HEK293 (cell line): ENCODE data around the gene PRDM15.

Experiments used
- CTCF ChIA-PET: fragments of 350-600 bp; formaldehyde crosslinking; extraction: SDS; loops from one replicate; lab custom pipeline; 2021; ENCODE audit warnings: antibody characterized with exemption; lab: Yijun Ruan, JAX
- POLR2A ChIA-PET: fragments of 300-600 bp; formaldehyde crosslinking; extraction: SDS; loops from one replicate; lab custom pipeline; 2020; ENCODE audit warnings: antibody characterized with exemption, inconsistent platforms; lab: Yijun Ruan, JAX
- H3K27ac ChIP-seq: fragments of 200-500 bp; sonication (Bioruptor generic); 2 replicates; pipeline ENCODE4 v1.5.1; 2014; ENCODE audit warnings: low read depth, low read length, control low read depth, inconsistent platforms; ENCODE audit errors: extremely low read depth
- H3K36me3 ChIP-seq, 2 experiments: fragments of 200-500 bp in 1 of 2; sonication (Bioruptor generic) in 1 of 2; 1 replicate in 1 of 2; 2 replicates in 1 of 2; pipeline ENCODE4 v1.5.1; 2014 to 2017; ENCODE audit warnings: inconsistent platforms in 2 of 2, low read length in 2 of 2; ENCODE audit not compliant: control insufficient read depth in 2 of 2, insufficient read depth in 1 of 2
- H3K4me1 ChIP-seq: fragments of 200-500 bp; sonication (Bioruptor generic); 2 replicates; pipeline ENCODE4 v1.5.1; 2014; ENCODE audit warnings: mild to moderate bottlenecking, low read length, inconsistent platforms; ENCODE audit not compliant: control insufficient read depth, insufficient read depth
- H3K4me3 ChIP-seq: 2 replicates; pipeline ENCODE4 v1.5.1; 2011; ENCODE audit warnings: low read depth, mild to moderate bottlenecking, control low read depth, low read length, moderate library complexity
- H3K9me3 ChIP-seq: fragments of 200-500 bp; sonication (Bioruptor generic); 2 replicates; pipeline ENCODE4 v1.5.1; 2014; ENCODE audit warnings: low read depth, low read length, inconsistent platforms; ENCODE audit not compliant: control insufficient read depth, insufficient read depth
- BCL11B ChIP-seq: fragments of 450-650 bp; formaldehyde crosslinking; IDR thresholded peaks from 2 replicates; pipeline ENCODE4 v1.5.1; 2016; ENCODE audit warnings: low read depth, missing biosample characterization, missing genetic modification characterization
- CTCF ChIP-seq: fragments of 450-650 bp; formaldehyde crosslinking; IDR thresholded peaks from 2 replicates; pipeline ENCODE4 v1.5.1; 2016; ENCODE audit warnings: missing biosample characterization, missing genetic modification characterization
- GLIS1 ChIP-seq: fragments of 450-650 bp; formaldehyde crosslinking; IDR thresholded peaks from 2 replicates; pipeline ENCODE4 v1.5.1; 2016; ENCODE audit warnings: missing biosample characterization, missing genetic modification characterization
- MYNN ChIP-seq: fragments of 450-650 bp; formaldehyde crosslinking; IDR thresholded peaks from 2 replicates; pipeline ENCODE4 v1.5.1; 2016; ENCODE audit warnings: missing biosample characterization, missing genetic modification characterization, borderline replicate concordance
- PRDM6 ChIP-seq: fragments of 450-650 bp; formaldehyde crosslinking; IDR thresholded peaks from 2 replicates; pipeline ENCODE4 v1.5.1; 2017; ENCODE audit warnings: missing biosample characterization, missing genetic modification characterization
- REPIN1 ChIP-seq: fragments of 450-650 bp; formaldehyde crosslinking; IDR thresholded peaks from 2 replicates; pipeline ENCODE4 v1.5.1; 2017; ENCODE audit warnings: missing biosample characterization, missing genetic modification characterization, low read depth
- SP3 ChIP-seq: fragments of 450-650 bp; formaldehyde crosslinking; IDR thresholded peaks from 2 replicates; pipeline ENCODE4 v1.5.1; 2016; ENCODE audit warnings: missing biosample characterization, missing genetic modification characterization
- ZBTB6 ChIP-seq: fragments of 450-650 bp; formaldehyde crosslinking; IDR thresholded peaks from 2 replicates; pipeline ENCODE4 v1.5.1; 2017; ENCODE audit warnings: missing biosample characterization, missing genetic modification characterization
- ZFP37 ChIP-seq: fragments of 450-650 bp; formaldehyde crosslinking; IDR thresholded peaks from 2 replicates; pipeline ENCODE4 v1.5.1; 2016; ENCODE audit warnings: missing biosample characterization, missing genetic modification characterization
- ZNF19 ChIP-seq: fragments of 450-650 bp; formaldehyde crosslinking; IDR thresholded peaks from 2 replicates; pipeline ENCODE4; 2016; ENCODE audit warnings: missing biosample characterization, missing genetic modification characterization, low read depth
- ZNF2 ChIP-seq: fragments of 450-650 bp; formaldehyde crosslinking; IDR thresholded peaks from 2 replicates; pipeline ENCODE4 v1.5.1; 2016; ENCODE audit warnings: missing biosample characterization, missing genetic modification characterization
- ZNF266 ChIP-seq: fragments of 450-650 bp; formaldehyde crosslinking; IDR thresholded peaks from 2 replicates; pipeline ENCODE4 v1.5.1; 2016; ENCODE audit warnings: missing biosample characterization, missing genetic modification characterization, low read depth
- ZNF335 ChIP-seq: fragments of 450-650 bp; formaldehyde crosslinking; conservative IDR thresholded peaks from 2 replicates; pipeline ENCODE4 v1.5.1; 2016; ENCODE audit warnings: missing biosample characterization, missing genetic modification characterization
- ZNF555 ChIP-seq: fragments of 450-650 bp; formaldehyde crosslinking; conservative IDR thresholded peaks from 2 replicates; pipeline ENCODE4 v1.5.1; 2017; ENCODE audit warnings: missing biosample characterization, mild to moderate bottlenecking, missing genetic modification characterization, inconsistent platforms
- ZNF654 ChIP-seq: fragments of 450-650 bp; formaldehyde crosslinking; IDR thresholded peaks from 2 replicates; pipeline ENCODE4 v1.5.1; 2016; ENCODE audit warnings: low read depth, missing biosample characterization, missing genetic modification characterization
- ZNF776 ChIP-seq: fragments of 450-650 bp; formaldehyde crosslinking; IDR thresholded peaks from 2 replicates; pipeline ENCODE4 v1.5.0; 2017; ENCODE audit warnings: missing biosample characterization, missing genetic modification characterization, borderline replicate concordance

The PRDM15 gene

GRCh38 chr21:41817228-41817627, 61.9 kb downstream of the PRDM15 start:
- peaks cover 0 to 30% of the 10 kb centered on the region in 2 experiments; a peak in 1 of 3 replicates for H3K36me3 ChIP-seq
- POLR2A ChIA-PET, result no interaction called here

GRCh38 chr21:41816583-41817165, 62.5 kb downstream of the PRDM15 start:
- POLR2A ChIA-PET, result interaction anchor here (0.6 kb wide), 1 partner anchor 31 kb away, joined by 9 read pairs; no protein-coding TSS in a partner anchor
- Histone ChIP-seq H3K36me3 (peaks cover 0 to 27% of the 10 kb centered on the region in 2 experiments; a peak in 2 of 3 replicates), H3K27ac (no peak overlapping the region), H3K9me3 (no peaks in the 10 kb centered on the region), H3K4me1 (no peaks in the 10 kb centered on the region), H3K4me3 (no peak overlapping the region)
- CTCF ChIA-PET, result interaction anchor here (0.5 to 7.6 kb wide), 72 partner anchors 9 to 1560 kb away, joined by 3 to 203 read pairs (median 5); no protein-coding TSS in a partner anchor
- TF ChIP-seq GLIS1, result no peak
- peak; percentile 51 for TF ChIP-seq ZNF654 (tag by site-specific recombination)
- 0 out of 2 replicates have a peak, but pooled peaks have one; percentile 24 for TF ChIP-seq ZNF2 (tag by site-specific recombination)
- peak; percentile 63; the same call in 1 of the 2 replicates for TF ChIP-seq CTCF
- TF ChIP-seq, all 188 proteins: peak for 3

More at GRCh38 chr21:41817228-41817627, 61.9 kb downstream of the PRDM15 start:
- CTCF ChIA-PET, result interaction anchor here (0.6 to 7.6 kb wide), 64 partner anchors 9 to 685 kb away, joined by 3 to 203 read pairs (median 5); no protein-coding TSS in a partner anchor
- Histone ChIP-seq H3K4me3 (no peak overlapping the region), H3K9me3 (no peaks in the 10 kb centered on the region), H3K27ac (no peak overlapping the region), H3K4me1 (no peaks in the 10 kb centered on the region)
- no peak for TF ChIP-seq SP3 (tag by site-specific recombination)
- TF ChIP-seq BCL11B (tag by site-specific recombination), result no peak
- TF ChIP-seq ZNF555 (tag by site-specific recombination), result no peak
- TF ChIP-seq ZNF654 (tag by site-specific recombination), result peak; percentile 71
- no peak for TF ChIP-seq MYNN (tag by site-specific recombination)
- TF ChIP-seq ZNF19 (tag by site-specific recombination), result no peak
- TF ChIP-seq CTCF, result peak; percentile 58

- Histone ChIP-seq H3K36me3 (peaks cover 0 to 25% of the 10 kb centered on the region in 2 experiments; a peak in 2 of 3 replicates), H3K27ac (no peak overlapping the region), H3K4me3 (no peak overlapping the region), H3K4me1 (no peaks in the 10 kb centered on the region), H3K9me3 (no peaks in the 10 kb centered on the region)
- CTCF ChIA-PET, result interaction anchor here (0.5 to 7.6 kb wide), 47 partner anchors 9 to 1559 kb away, joined by 3 to 203 read pairs (median 5); no protein-coding TSS in a partner anchor
- POLR2A ChIA-PET, result interaction anchor here (0.6 kb wide), 1 partner anchor 30 kb away, joined by 9 read pairs; no protein-coding TSS in a partner anchor
- TF ChIP-seq ZNF776 (no peak), ZNF266 (tag by site-specific recombination) (no peak), ZBTB6 (tag by site-specific recombination) (no peak), ZNF335 (tag by site-specific recombination) (no peak), REPIN1 (tag by site-specific recombination) (no peak), PRDM6 (tag by site-specific recombination) (no peak), ZFP37 (no peak)
These were observed 63.2 kb downstream of the PRDM15 start for GRCh38 chr21:41815652-41816582.
